ENCODE data around the gene BRPF1. TPM values are rescaled to one million over a fixed set of nuclear protein-coding genes. Genes with fewer than 3 reads are reported as not detected.

The BRPF1 gene
- total and polyA plus RNA-seq, 2 donors: 11.9 to 19.1 TPM

DNA sequence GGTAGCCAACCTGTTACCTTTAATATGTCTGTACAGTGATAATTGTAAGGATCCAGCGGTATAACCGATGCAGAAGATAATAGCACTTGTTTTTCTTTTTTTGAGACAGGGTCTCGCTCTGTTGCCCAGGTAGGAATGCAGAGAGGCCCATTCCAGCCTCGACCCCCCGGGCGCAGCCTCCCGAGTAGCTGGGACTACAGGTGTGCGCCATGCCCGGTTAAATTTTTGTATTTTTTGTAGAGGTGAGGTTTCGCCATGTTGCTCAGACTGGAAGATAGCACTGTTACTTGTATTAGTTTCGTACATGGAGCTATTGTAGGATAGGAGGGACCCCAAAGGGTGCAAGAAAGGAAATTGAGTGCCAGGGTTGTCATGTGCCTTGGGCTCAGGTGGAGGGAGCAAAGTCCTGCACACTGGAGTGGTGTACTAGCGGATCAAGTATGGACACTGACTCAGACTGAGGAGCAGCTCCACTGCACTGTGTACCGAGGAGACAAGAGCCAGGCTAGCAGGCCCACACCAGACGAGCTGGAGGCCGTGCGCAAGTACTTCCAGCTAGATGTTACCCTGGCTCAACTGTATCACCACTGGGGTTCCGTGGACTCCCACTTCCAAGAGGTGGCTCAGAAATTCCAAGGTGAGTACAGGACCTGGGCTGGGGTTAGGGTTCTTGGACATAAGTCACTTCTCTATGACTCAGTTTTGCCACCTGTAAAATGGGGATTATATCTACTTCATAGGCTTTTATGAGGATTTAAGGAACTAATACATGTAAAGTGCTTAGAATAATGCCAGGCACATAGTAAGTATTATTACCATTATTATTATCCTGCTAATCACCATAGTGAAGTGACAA lies 19.2 kb downstream of the BRPF1 start:
- Histone ChIP-seq H3K4me1 (ENCODE audit: control insufficient read depth in 2 of 2, insufficient read depth in 2 of 2, low read length in 2 of 2) (peaks cover 21 to 31% of the 10 kb centered on the region in 2 donors), H3K9me3 (ENCODE audit: control insufficient read depth in 2 of 2, insufficient read depth in 1 of 2, low read length in 1 of 2) (no peaks in the 10 kb centered on the region), H3K27ac (ENCODE audit: low read depth in 1 of 2, low read length in 1 of 2) (peak overlapping the region; percentile 86 to 94), H3K27me3 (ENCODE audit: control insufficient read depth in 2 of 2, insufficient read depth in 1 of 2, low read length in 1 of 2) (no peaks in the 10 kb centered on the region), H3K36me3 (ENCODE audit: control insufficient read depth in 2 of 2, insufficient read depth in 2 of 2, low read length in 1 of 2) (peaks cover 38 to 57% of the 10 kb centered on the region in 2 donors), H3K4me3 (ENCODE audit: low read length in 2 of 2) (peak overlapping the region; percentile 63 to 68)
- DNase-seq (ENCODE audit: low read depth in 6 of 9, low spot score in 9 of 9): peak in 1 of 9 donors; percentile 13
- 67% methylated on average over 17 of the region's 17 CpGs for WGBS

DNA sequence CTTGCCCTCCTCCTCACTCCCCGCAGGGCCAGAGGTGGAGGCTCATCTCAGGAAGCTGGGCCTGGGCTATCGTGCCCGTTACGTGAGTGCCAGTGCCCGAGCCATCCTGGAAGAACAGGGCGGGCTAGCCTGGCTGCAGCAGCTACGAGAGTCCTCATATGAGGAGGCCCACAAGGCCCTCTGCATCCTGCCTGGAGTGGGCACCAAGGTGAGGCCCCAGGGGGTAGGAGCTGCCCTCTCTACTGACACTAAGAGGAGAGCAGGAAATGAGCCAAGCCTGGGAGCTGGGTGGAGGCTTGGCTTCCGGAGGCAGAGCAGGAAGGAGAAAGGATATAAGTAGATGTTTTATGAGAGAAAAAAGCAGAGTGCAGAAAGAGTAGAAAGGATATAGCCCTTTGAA lies 23.1 kb downstream of the BRPF1 start:
- H3K36me3 ChIP-seq (ENCODE audit: control insufficient read depth in 2 of 2, insufficient read depth in 2 of 2, low read length in 1 of 2): peaks cover 49 to 59% of the 10 kb centered on the region in 2 donors
- no peaks in the 10 kb centered on the region for H3K27me3 ChIP-seq (ENCODE audit: control insufficient read depth in 2 of 2, insufficient read depth in 1 of 2, low read length in 1 of 2)
- 90% methylated on average over 8 of the region's 8 CpGs for WGBS
- peak in 1 of 9 donors; percentile 41 for DNase-seq (ENCODE audit: low read depth in 6 of 9, low spot score in 9 of 9)
- H3K4me1 ChIP-seq (ENCODE audit: control insufficient read depth in 2 of 2, insufficient read depth in 2 of 2, low read length in 2 of 2): peaks cover 17 to 25% of the 10 kb centered on the region in 2 donors
- H3K27ac ChIP-seq (ENCODE audit: low read depth in 1 of 2, low read length in 1 of 2): no peak overlapping the region
- no peak overlapping the region for H3K4me3 ChIP-seq (ENCODE audit: low read length in 2 of 2)
- no peaks in the 10 kb centered on the region for H3K9me3 ChIP-seq (ENCODE audit: control insufficient read depth in 2 of 2, insufficient read depth in 1 of 2, low read length in 1 of 2)

DNA sequence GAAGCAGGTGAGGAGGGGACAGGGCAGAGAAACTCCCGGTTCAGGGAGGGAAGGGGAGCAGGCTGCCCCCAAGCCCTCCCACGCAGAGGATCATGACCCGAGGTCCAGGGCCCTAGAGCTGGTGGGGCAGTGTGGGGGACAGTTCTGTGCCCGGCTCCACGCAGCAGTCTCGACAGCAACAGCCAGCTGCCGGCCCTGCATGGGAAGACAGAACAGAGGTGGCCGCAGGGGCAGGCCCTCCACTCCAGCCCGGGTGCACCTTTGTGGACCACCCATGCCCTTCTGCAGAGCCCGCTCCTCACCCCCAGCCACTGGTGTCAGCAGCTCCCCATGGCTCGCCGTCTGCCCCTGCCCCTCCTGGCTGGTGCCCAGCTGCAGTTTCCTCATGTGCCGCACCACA lies 25.9 kb downstream of the BRPF1 start:
- no peak overlapping the region for H3K4me3 ChIP-seq (ENCODE audit: low read length in 2 of 2)
- H3K4me1 ChIP-seq (ENCODE audit: control insufficient read depth in 2 of 2, insufficient read depth in 2 of 2, low read length in 2 of 2): peaks cover 4 to 9% of the 10 kb centered on the region in 2 donors
- H3K27me3 ChIP-seq (ENCODE audit: control insufficient read depth in 2 of 2, insufficient read depth in 1 of 2, low read length in 1 of 2): no peaks in the 10 kb centered on the region
- H3K9me3 ChIP-seq (ENCODE audit: control insufficient read depth in 2 of 2, insufficient read depth in 1 of 2, low read length in 1 of 2): no peaks in the 10 kb centered on the region
- peaks cover 42 to 46% of the 10 kb centered on the region in 2 donors for H3K36me3 ChIP-seq (ENCODE audit: control insufficient read depth in 2 of 2, insufficient read depth in 2 of 2, low read length in 1 of 2)
- no peak overlapping the region for H3K27ac ChIP-seq (ENCODE audit: low read depth in 1 of 2, low read length in 1 of 2)
- no peak for DNase-seq (ENCODE audit: low read depth in 6 of 9, low spot score in 9 of 9)
- 98% methylated on average over 13 of the region's 13 CpGs for WGBS

DNA sequence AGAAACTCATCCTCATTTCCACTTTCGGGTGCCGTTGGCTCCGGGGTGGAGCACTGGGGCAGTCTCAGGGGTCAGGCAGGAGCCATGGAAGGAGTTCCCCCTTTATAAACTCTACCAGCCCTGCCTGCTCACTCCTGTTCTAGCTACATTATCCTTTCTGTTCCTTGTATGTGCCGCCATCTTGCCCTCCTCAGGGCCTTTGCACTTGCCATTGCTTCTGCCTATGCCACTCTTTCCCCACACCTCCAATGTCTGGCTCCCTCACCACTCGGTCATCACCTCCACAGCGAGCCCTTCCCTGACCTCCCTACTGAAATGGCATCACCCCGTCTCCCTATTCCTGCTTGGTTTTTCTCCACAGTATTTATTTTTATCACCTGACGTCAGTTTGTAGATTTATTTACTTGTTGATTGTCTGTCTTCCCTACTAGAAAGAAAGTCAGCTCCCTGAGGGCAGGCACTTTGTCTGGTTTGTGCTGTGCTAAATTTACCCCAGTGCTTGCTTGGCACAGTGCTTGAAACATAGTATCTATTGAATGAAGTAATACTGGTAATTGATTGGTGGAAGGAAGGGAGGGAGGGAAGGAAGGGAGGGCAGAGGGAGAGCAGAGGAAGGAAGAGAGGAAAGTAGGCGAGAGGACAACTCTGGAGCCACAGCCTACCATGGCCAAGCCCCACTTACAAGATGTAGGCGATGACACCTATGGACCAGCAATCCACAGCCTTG lies 29.4 kb downstream of the BRPF1 start:
- Histone ChIP-seq H3K4me3 (ENCODE audit: low read length in 2 of 2) (no peak overlapping the region), H3K4me1 (ENCODE audit: control insufficient read depth in 2 of 2, insufficient read depth in 2 of 2, low read length in 2 of 2) (no peaks in the 10 kb centered on the region), H3K36me3 (ENCODE audit: control insufficient read depth in 2 of 2, insufficient read depth in 2 of 2, low read length in 1 of 2) (peaks cover 33% of the 10 kb centered on the region in 2 donors), H3K27ac (ENCODE audit: low read depth in 1 of 2, low read length in 1 of 2) (no peak overlapping the region), H3K27me3 (ENCODE audit: control insufficient read depth in 2 of 2, insufficient read depth in 1 of 2, low read length in 1 of 2) (no peaks in the 10 kb centered on the region), H3K9me3 (ENCODE audit: control insufficient read depth in 2 of 2, insufficient read depth in 1 of 2, low read length in 1 of 2) (no peaks in the 10 kb centered on the region)
- WGBS: 98% methylated on average over 10 of the region's 10 CpGs
- no peak for DNase-seq (ENCODE audit: low read depth in 6 of 9, low spot score in 9 of 9)

DNA sequence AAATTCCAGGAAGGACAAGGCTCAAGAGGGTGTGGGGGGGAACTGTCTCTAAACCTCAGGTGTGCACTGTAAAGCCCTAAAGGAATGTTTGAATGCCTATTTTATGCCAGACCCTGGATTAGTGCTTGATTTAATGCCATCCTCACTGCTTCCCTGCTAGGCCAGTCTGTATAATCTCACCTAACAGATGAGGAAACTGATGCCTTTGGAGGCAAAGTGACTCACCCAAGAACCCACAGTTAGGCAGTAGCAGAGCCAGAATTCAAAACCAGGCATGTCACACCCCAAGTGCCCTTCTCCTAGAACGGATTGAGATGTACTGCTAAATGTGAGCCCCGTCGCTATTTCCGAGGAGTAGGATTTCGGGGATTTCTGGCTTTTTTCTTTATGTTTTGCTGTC lies 30.4 kb downstream of the BRPF1 start:
- H3K36me3 ChIP-seq (ENCODE audit: control insufficient read depth in 2 of 2, insufficient read depth in 2 of 2, low read length in 1 of 2): peaks cover 23% of the 10 kb centered on the region in 2 donors

DNA sequence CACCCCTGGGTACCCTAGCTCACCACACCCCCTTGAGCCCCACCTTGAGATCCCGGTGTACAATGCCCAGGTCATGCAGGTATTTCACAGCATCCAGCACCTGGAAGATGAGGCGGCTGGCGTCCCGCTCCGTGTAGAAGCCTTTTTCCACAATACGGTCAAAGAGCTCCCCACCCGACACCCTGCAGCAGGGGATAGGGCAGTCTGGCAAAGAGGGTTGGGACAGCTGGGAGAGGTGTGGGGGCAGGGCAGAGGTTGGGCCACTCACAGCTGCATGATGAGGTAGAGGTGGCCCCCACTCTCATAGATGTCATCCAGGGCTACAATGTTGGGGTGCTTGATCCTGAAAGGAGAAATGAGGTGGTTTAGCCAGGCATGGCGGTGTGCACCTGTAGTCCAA lies 31.3 kb downstream of the BRPF1 start:
- no peaks in the 10 kb centered on the region for H3K27me3 ChIP-seq (ENCODE audit: control insufficient read depth in 2 of 2, insufficient read depth in 1 of 2, low read length in 1 of 2)
- H3K36me3 ChIP-seq (ENCODE audit: control insufficient read depth in 2 of 2, insufficient read depth in 2 of 2, low read length in 1 of 2): peaks cover 14 to 16% of the 10 kb centered on the region in 2 donors
- H3K9me3 ChIP-seq (ENCODE audit: control insufficient read depth in 2 of 2, insufficient read depth in 1 of 2, low read length in 1 of 2): no peaks in the 10 kb centered on the region
- H3K4me3 ChIP-seq (ENCODE audit: low read length in 2 of 2): no peak overlapping the region
- H3K4me1 ChIP-seq (ENCODE audit: control insufficient read depth in 2 of 2, insufficient read depth in 2 of 2, low read length in 2 of 2): no peaks in the 10 kb centered on the region
- DNase-seq (ENCODE audit: low read depth in 6 of 9, low spot score in 9 of 9): no peak
- WGBS: 99% methylated on average over 8 of the region's 8 CpGs
- no peak overlapping the region for H3K27ac ChIP-seq (ENCODE audit: low read depth in 1 of 2, low read length in 1 of 2)

More for the DNA sequence above, 30.4 kb downstream of the BRPF1 start:
- Histone ChIP-seq H3K27ac (ENCODE audit: low read depth in 1 of 2, low read length in 1 of 2) (no peak overlapping the region), H3K4me3 (ENCODE audit: low read length in 2 of 2) (no peak overlapping the region), H3K27me3 (ENCODE audit: control insufficient read depth in 2 of 2, insufficient read depth in 1 of 2, low read length in 1 of 2) (no peaks in the 10 kb centered on the region), H3K9me3 (ENCODE audit: control insufficient read depth in 2 of 2, insufficient read depth in 1 of 2, low read length in 1 of 2) (no peaks in the 10 kb centered on the region), H3K4me1 (ENCODE audit: control insufficient read depth in 2 of 2, insufficient read depth in 2 of 2, low read length in 2 of 2) (no peaks in the 10 kb centered on the region)
- 94% methylated on average over 5 of the region's 5 CpGs for WGBS
- no peak for DNase-seq (ENCODE audit: low read depth in 6 of 9, low spot score in 9 of 9)

DNA sequence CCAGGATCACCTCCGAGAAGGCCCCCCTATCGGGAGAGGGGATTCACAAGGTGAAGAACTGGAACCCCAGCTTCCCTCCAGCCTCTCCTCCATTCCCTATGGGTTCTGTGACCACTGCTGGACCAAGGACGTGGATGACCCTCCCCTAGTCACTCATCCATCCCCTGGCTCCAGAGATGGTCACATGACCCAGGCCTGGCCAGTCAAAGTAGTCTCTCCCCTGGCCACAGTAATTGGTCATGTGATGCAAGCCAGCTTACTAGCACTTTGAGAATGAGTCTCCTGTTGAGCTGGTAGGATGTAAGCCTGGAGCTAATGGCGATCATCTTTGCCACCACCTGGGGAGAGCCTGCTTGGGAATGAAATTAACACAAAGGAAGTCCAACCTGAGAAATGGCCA lies 34.3 kb downstream of the BRPF1 start:
- H3K27me3 ChIP-seq (ENCODE audit: control insufficient read depth in 2 of 2, insufficient read depth in 1 of 2, low read length in 1 of 2): peaks cover 0 to 14% of the 10 kb centered on the region in 2 donors
- no peak overlapping the region for H3K27ac ChIP-seq (ENCODE audit: low read depth in 1 of 2, low read length in 1 of 2)
- H3K9me3 ChIP-seq (ENCODE audit: control insufficient read depth in 2 of 2, insufficient read depth in 1 of 2, low read length in 1 of 2): peaks cover 0 to 7% of the 10 kb centered on the region in 2 donors
- no peak overlapping the region for H3K4me3 ChIP-seq (ENCODE audit: low read length in 2 of 2)
- DNase-seq (ENCODE audit: low read depth in 6 of 9, low spot score in 9 of 9): no peak
- H3K36me3 ChIP-seq (ENCODE audit: control insufficient read depth in 2 of 2, insufficient read depth in 2 of 2, low read length in 1 of 2): peaks cover 0 to 4% of the 10 kb centered on the region in 2 donors
- H3K4me1 ChIP-seq (ENCODE audit: control insufficient read depth in 2 of 2, insufficient read depth in 2 of 2, low read length in 2 of 2): peaks cover 7 to 19% of the 10 kb centered on the region in 2 donors
- 96% methylated on average over 4 of the region's 4 CpGs for WGBS

DNA sequence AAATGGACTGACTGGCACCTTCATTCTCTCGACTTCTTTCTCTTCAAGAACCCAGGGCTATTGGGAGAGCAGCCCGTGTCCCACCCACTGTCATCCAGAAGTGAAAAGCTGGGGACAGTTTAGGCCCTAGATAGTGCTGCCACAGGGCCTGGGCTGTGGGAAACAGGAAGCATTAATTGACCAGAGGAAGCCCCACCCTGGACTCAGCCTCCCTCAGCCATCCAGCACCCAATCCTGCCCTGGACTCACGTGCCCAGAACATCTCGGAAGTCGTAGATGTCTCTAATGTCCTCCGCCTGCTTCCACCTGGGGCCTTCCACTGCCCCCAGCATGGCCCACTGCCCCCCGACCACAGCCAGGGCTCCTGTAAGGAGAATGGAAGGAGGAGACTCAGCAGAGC lies 35.9 kb downstream of the BRPF1 start:
- no peak overlapping the region for H3K4me3 ChIP-seq (ENCODE audit: low read length in 2 of 2)
- peaks cover 0 to 17% of the 10 kb centered on the region in 2 donors for H3K27me3 ChIP-seq (ENCODE audit: control insufficient read depth in 2 of 2, insufficient read depth in 1 of 2, low read length in 1 of 2)
- no peak for DNase-seq (ENCODE audit: low read depth in 6 of 9, low spot score in 9 of 9)
- no peak overlapping the region for H3K27ac ChIP-seq (ENCODE audit: low read depth in 1 of 2, low read length in 1 of 2)
- peaks cover 0 to 7% of the 10 kb centered on the region in 2 donors for H3K9me3 ChIP-seq (ENCODE audit: control insufficient read depth in 2 of 2, insufficient read depth in 1 of 2, low read length in 1 of 2)
- WGBS: 89% methylated on average over 7 of the region's 7 CpGs
- H3K36me3 ChIP-seq (ENCODE audit: control insufficient read depth in 2 of 2, insufficient read depth in 2 of 2, low read length in 1 of 2): peaks cover 0 to 4% of the 10 kb centered on the region in 2 donors
- H3K4me1 ChIP-seq (ENCODE audit: control insufficient read depth in 2 of 2, insufficient read depth in 2 of 2, low read length in 2 of 2): peaks cover 7 to 19% of the 10 kb centered on the region in 2 donors

Measured in thymus (tissue), 11 donors.